SH-SY5Y (cell line): ENCODE measurements around the gene BMP2K.

ENCODE experiments used
- GATA2 ChIP-seq: IDR thresholded peaks from 2 replicates; pipeline ENCODE4 v1.6.1; 2011; ENCODE audit warnings: mild to moderate bottlenecking, low read depth, low read length
- GATA3 ChIP-seq: IDR thresholded peaks from 2 replicates; pipeline ENCODE4 v1.6.1; 2011; ENCODE audit warnings: low read depth, mild to moderate bottlenecking, low read length, moderate library complexity

DNA sequence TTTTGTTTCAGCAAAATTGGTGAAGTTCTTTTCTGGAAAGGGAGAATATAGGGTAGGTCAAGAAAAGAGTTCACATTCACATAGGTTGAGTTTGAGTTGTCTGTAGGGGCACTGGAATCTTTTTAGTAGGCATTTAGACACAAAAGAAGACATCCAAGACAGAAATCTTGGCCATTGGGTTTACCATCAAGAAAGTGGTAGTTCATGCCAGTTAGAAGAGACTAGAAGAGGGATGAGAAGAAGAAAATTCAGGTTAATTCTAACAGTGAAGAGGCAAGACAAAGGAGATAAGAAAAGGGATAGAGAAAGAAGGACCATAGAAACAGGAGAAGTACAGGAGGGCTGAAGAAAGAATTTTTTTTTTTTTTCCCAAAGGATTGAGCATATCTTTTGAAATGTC, 123.2 kb downstream of the BMP2K start:
- TF ChIP-seq GATA2 (no peak), GATA3 (no peak)
